GM12865 (cell line): ENCODE measurements around the gene BCAP31.
"Not testable (repeated sequence)": the region's sequence is repeated elsewhere in the genome, so short reads cannot be mapped to it uniquely, and the experiment has no call there.

Experiments
- DNase-seq: peaks from one replicate; pipeline ENCODE4 v3.0.0; 2010; ENCODE audit warnings: low read depth
- H3K4me3 ChIP-seq: 2 replicates; pipeline ENCODE4 v1.5.1; 2011; ENCODE audit warnings: mild to moderate bottlenecking, low read depth, low read length, control low read depth
- TF ChIP-seq, protein P1 (sequence below): IDR thresholded peaks from 2 replicates; pipeline ENCODE4 v1.5.1; 2011; ENCODE audit warnings: low read length, control low read depth, low read depth, inconsistent platforms; ENCODE audit not compliant: insufficient read depth; ENCODE audit errors: missing control alignments

BCAP31 gene

GRCh38 chrX:153703036-153703370 is 21.2 kb downstream of the BCAP31 start:
- TF ChIP-seq, protein P1, sequence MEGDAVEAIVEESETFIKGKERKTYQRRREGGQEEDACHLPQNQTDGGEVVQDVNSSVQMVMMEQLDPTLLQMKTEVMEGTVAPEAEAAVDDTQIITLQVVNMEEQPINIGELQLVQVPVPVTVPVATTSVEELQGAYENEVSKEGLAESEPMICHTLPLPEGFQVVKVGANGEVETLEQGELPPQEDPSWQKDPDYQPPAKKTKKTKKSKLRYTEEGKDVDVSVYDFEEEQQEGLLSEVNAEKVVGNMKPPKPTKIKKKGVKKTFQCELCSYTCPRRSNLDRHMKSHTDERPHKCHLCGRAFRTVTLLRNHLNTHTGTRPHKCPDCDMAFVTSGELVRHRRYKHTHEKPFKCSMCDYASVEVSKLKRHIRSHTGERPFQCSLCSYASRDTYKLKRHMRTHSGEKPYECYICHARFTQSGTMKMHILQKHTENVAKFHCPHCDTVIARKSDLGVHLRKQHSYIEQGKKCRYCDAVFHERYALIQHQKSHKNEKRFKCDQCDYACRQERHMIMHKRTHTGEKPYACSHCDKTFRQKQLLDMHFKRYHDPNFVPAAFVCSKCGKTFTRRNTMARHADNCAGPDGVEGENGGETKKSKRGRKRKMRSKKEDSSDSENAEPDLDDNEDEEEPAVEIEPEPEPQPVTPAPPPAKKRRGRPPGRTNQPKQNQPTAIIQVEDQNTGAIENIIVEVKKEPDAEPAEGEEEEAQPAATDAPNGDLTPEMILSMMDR: no peak
- DNase-seq: no peak
- no peak overlapping the region for H3K4me3 ChIP-seq

DNA sequence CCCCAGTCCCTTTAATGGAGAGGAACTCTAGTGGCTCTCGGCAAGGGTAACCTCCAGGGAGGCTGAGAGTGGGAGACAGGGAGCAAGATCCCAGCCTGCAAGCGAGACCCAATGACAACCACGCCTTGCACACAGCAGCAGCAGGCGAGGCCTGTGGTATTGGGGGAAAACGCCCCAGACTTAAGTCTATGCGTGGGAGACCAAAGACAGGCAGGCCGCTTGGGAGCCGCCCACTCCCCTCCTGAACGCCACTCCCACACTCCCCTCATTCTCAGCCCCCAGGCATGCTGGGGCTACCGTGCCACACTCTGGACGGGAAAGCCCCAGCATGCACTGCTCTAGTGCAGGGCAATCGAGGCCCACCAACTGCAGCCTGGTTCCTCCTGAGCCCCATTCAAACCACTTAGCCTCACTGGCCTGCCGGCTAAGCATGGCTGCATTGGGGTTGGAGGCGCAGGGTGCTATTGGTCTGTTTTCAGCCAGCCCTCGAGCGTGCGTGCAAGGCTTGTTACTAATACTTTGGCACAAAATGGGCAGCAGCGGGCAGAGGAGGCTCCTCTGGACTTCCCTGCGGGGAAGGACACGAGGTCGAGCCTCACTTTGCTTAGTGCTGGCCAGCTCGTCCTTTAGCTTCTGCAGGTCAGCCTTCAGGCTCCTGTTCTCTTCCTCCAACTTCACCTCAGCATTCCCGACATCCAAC is 21.7 kb downstream of the BCAP31 start:
- DNase-seq: no peak
- TF ChIP-seq, protein P1: no peak
- H3K4me3 ChIP-seq: no peak overlapping the region

DNA sequence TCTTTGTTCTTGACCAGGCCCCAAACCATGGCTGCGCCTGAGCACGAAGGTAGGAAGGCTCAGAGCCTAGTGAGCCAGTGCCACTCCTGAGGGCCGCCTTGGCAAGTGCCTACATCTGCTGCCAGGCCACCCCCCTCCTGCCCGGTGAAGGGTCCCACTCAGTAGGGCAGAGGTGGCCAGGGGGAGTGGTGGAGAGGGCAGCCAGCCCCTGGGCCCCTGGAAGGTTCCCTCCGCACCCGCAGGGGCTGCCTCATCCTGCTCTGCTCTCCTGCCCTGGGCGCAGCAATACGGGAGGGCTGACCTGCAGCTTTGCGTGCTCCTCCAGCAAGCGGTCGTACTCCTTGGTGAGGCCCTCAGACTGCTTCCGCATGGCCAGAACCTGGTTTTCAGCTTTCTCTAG is 22.5 kb downstream of the BCAP31 start:
- TF ChIP-seq, protein P1: no peak
- no peak for DNase-seq
- H3K4me3 ChIP-seq: no peak overlapping the region

- TF ChIP-seq, protein P1: no peak
Observed at GRCh38 chrX:153700967-153701366, 23.2 kb downstream of the BCAP31 start.

DNA sequence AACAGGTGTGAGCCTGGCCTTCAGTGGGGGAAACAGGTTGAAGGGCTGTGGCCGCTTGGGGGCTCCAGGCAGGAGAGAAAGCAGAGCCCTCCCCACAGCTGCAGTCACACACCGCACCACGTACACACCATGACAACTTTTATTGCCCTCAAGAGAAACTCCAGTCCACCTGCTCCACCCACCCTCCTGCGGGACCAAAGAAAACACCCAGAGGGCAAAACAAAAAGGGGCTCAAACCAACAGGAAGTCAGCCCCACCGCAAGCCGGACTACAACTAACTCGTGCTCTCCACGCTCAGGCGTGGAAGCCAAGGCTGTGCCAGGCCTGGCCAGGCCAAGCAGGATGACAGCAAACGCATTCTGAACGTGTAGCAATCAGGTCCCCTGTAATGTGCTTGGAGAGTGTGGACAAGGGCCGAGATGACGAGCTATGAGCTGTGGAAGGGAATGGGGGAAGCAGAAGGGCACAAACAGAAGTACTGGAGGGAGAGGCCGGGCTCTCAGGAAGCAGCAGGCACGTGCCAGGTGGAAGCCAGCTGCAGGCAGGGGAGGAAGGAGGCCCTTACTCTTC is 23.7 kb downstream of the BCAP31 start:
- no peak for DNase-seq
- H3K4me3 ChIP-seq: no peak overlapping the region
- TF ChIP-seq, protein P1: no peak

More at GRCh38 chrX:153700967-153701366, 23.2 kb downstream of the BCAP31 start:
- DNase-seq: no peak
- H3K4me3 ChIP-seq: no peak overlapping the region

- not testable (repeated sequence) for DNase-seq, H3K4me3 ChIP-seq
Observed at GRCh38 chrX:153699784-153700371, 24.3 kb downstream of the BCAP31 start.

GRCh38 chrX:153699210-153699783 is 24.9 kb downstream of the BCAP31 start:
- H3K4me3 ChIP-seq, DNase-seq: not testable (repeated sequence)
